Jurkat, Clone E6-1 (cell line): Measurements from ENCODE around the gene RNF227.

ENCODE experiments used
- DNase-seq: peaks from one replicate; pipeline ENCODE4 v3.0.0-alpha.2; 2011; ENCODE audit warnings: low read depth, low spot score
- H3K4me3 ChIP-seq: 2 replicates; pipeline ENCODE4 v1.5.1; 2011; ENCODE audit warnings: mild to moderate bottlenecking, low read length, control low read depth, moderate library complexity

The RNF227 gene

GRCh38 chr17:7931709-7932482 lies 15.8 kb upstream of the RNF227 start, which contains the start of the genes CNTROB and TRAPPC1:
TSS of gene CNTROB (plus strand) at chr17:7932206. CDS start at chr17:7933080, 874 bp downstream.
TSS of gene TRAPPC1 (minus strand) at chr17:7931946. CDS start at chr17:7931829, 117 bp downstream.
- H3K4me3 ChIP-seq: peak within 1 kb of the TSS; percentile 98
- peak; percentile 98 for DNase-seq

- no peak for DNase-seq
- H3K4me3 ChIP-seq: peak overlapping the region; percentile 98
Observed at GRCh38 chr17:7930841-7931631, 14.9 kb upstream of the RNF227 start.

GRCh38 chr17:7929158-7930023 lies 13.3 kb upstream of the RNF227 start, which contains the start of gene KCNAB3:
TSS of gene KCNAB3 (minus strand) at chr17:7929856. CDS start at chr17:7929435, 421 bp downstream.
- peak; percentile 58 for DNase-seq
- peak within 1 kb of the TSS; percentile 50 for H3K4me3 ChIP-seq

- H3K4me3 ChIP-seq: no peak overlapping the region
- DNase-seq: no peak
Observed at GRCh38 chr17:7927596-7927995, 11.5 kb upstream of the RNF227 start.

- peak overlapping the region; percentile 45 for H3K4me3 ChIP-seq
- DNase-seq: peak; percentile 80
Observed at GRCh38 chr17:7922845-7923628, 6.9 kb upstream of the RNF227 start.

GRCh38 chr17:7922269-7922844 lies 6.3 kb upstream of the RNF227 start:
- peak overlapping the region; percentile 45 for H3K4me3 ChIP-seq
- DNase-seq: no peak

- no peak overlapping the region for H3K4me3 ChIP-seq
- DNase-seq: no peak
Observed at GRCh38 chr17:7916808-7917207, 719 bp upstream of the RNF227 start.

GRCh38 chr17:7916385-7916682 lies 245 bp upstream of the RNF227 start:
- DNase-seq: no peak
- peak overlapping the region; percentile 62 for H3K4me3 ChIP-seq

GRCh38 chr17:7915179-7915610 lies 894 bp downstream of the RNF227 start:
- DNase-seq: no peak

GRCh38 chr17:7912927-7913524 lies 3.1 kb downstream of the RNF227 start:
- DNase-seq: peak; percentile 85
- H3K4me3 ChIP-seq: no peak overlapping the region

More at GRCh38 chr17:7915179-7915610, 894 bp downstream of the RNF227 start:
- H3K4me3 ChIP-seq: peak overlapping the region; percentile 62

- DNase-seq: no peak
- H3K4me3 ChIP-seq: no peak overlapping the region
Observed at GRCh38 chr17:7911116-7911515, 5.0 kb downstream of the RNF227 start.

GRCh38 chr17:7910711-7911110 lies 5.4 kb downstream of the RNF227 start:
- H3K4me3 ChIP-seq: no peak overlapping the region
- DNase-seq: no peak

GRCh38 chr17:7910281-7910680 lies 5.8 kb downstream of the RNF227 start:
- no peak overlapping the region for H3K4me3 ChIP-seq
- DNase-seq: no peak

GRCh38 chr17:7909089-7909488 lies 7.0 kb downstream of the RNF227 start:
- H3K4me3 ChIP-seq: no peak overlapping the region
- no peak for DNase-seq

GRCh38 chr17:7903154-7904103 lies 12.7 kb downstream of the RNF227 start:
- no peak overlapping the region for H3K4me3 ChIP-seq
- no peak for DNase-seq

- H3K4me3 ChIP-seq: no peak overlapping the region
- DNase-seq: no peak
Observed at GRCh38 chr17:7897773-7898172, 18.3 kb downstream of the RNF227 start.

GRCh38 chr17:7897090-7897489 lies 19.0 kb downstream of the RNF227 start:
- DNase-seq: no peak
- no peak overlapping the region for H3K4me3 ChIP-seq
